HG02973 (cell line): ENCODE results near the gene MMD.
"Not testable (repeated sequence)": the region's sequence is repeated elsewhere in the genome, so short reads cannot be mapped to it uniquely, and the experiment has no call there.

Experiments
- ATAC-seq: cut with Tn5 transposase; IDR thresholded peaks from one replicate; pipeline ENCODE4 v1.9.1; 2021; ENCODE audit warnings: moderate library complexity; ENCODE audit not compliant: unreplicated experiment

Gene MMD

GRCh38 chr17:55424893-55425540 is 3.4 kb upstream of the MMD start:
- ATAC-seq: no peak

GRCh38 chr17:55423535-55423934 is 1.9 kb upstream of the MMD start:
- ATAC-seq: no peak

GRCh38 chr17:55422828-55423164 is 1.2 kb upstream of the MMD start:
- ATAC-seq: not testable (repeated sequence)

GRCh38 chr17:55420776-55421178 is 858 bp downstream of the MMD start:
- no peak for ATAC-seq

- no peak for ATAC-seq
Observed at GRCh38 chr17:55420067-55420775, 1.4 kb downstream of the MMD start.

GRCh38 chr17:55418369-55419268 is 3.0 kb downstream of the MMD start:
- ATAC-seq: no peak

GRCh38 chr17:55417411-55418268 is 4.0 kb downstream of the MMD start:
- no peak for ATAC-seq

- no peak for ATAC-seq
Observed at GRCh38 chr17:55416470-55417052, 5.1 kb downstream of the MMD start.

- no peak for ATAC-seq
Observed at GRCh38 chr17:55416000-55416399, 5.6 kb downstream of the MMD start.

- no peak for ATAC-seq
Observed at GRCh38 chr17:55414983-55415382, 6.7 kb downstream of the MMD start.

GRCh38 chr17:55413825-55414489 is 7.7 kb downstream of the MMD start:
- no peak for ATAC-seq

- ATAC-seq: no peak
Observed at GRCh38 chr17:55411463-55411855, 10.2 kb downstream of the MMD start.

- no peak for ATAC-seq
Observed at GRCh38 chr17:55410722-55411462, 10.7 kb downstream of the MMD start.

GRCh38 chr17:55409030-55409800 is 12.4 kb downstream of the MMD start:
- ATAC-seq: no peak

- ATAC-seq: no peak
Observed at GRCh38 chr17:55407641-55408566, 13.7 kb downstream of the MMD start.

GRCh38 chr17:55405600-55405999 is 16.0 kb downstream of the MMD start:
- ATAC-seq: no peak

- ATAC-seq: not testable (repeated sequence)
Observed at GRCh38 chr17:55404197-55404596, 17.4 kb downstream of the MMD start.
